ENCODE measurements around the gene SPIN2B.
A peak's percentile ranks its signal among the peaks of the same experiment; 100 is the strongest.
"Not testable (repeated sequence)": the region's sequence is repeated elsewhere in the genome, so short reads cannot be mapped to it uniquely, and the experiment has no call there.

SPIN2B gene

DNA sequence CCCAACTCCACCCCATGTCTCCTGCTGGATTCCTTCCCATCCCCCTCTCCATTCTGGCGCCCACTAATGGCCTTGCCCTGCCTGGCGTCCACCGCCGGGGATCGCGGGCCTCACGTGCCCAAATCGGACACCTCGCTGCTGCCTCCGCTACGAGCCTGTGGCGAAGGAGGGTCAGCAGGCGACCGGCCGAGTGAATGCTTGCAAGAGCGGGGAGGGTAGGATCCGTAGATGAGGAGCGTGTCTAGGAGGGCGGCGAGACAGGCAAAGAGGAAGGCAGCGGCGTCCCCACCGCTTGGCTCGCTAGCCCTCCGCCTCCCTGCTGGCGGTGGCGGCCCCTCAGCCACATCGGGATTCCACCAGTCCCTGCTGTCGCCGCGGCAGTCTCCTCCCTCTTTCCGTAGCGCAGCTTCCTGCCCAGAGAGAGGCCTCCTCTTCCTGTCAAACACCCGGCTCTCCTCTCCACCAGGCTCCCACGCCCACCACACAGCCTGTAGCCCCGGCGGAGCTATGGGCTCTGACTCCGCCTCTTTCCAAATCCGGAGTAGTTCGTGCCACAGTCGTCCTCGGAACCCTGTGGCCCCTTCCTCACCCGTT is at the start of gene SPIN2B:
TSS of gene SPIN2B (minus strand) at position 387 of the 594 bp plus-strand sequence.
- peak; percentile 92 for DNase-seq

DNA sequence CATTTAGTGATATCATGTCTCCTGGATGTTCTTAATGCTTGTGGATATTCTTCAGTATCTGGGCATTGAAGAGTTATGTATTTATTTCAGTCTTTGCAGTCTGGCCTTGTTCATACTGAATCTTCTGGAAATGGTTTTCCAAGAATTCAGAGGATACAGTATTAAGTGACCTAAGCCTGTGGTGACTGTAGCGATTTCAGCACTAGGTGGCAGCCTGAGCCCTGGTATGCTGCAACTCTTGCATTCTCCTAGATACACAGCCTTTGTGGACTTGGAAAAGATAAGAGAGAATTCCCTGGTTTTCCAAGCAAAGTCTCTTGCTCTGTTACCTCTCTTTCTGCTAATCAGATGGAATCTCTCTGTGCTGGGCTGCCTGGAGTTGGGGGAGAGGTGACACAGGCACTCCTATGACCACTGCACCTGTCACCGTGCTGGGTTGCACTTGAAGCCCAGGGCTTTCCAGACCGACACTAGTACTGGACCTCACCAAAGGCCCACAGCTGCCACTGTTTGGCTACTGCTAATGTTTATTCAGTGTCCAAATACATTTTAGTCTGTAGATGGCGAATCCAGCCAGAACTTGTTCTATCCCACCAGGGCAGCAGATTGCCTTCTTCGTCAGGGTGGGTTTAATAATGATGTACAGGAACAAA is 35.2 kb upstream of the SPIN2B start:
- no peak for DNase-seq

DNA sequence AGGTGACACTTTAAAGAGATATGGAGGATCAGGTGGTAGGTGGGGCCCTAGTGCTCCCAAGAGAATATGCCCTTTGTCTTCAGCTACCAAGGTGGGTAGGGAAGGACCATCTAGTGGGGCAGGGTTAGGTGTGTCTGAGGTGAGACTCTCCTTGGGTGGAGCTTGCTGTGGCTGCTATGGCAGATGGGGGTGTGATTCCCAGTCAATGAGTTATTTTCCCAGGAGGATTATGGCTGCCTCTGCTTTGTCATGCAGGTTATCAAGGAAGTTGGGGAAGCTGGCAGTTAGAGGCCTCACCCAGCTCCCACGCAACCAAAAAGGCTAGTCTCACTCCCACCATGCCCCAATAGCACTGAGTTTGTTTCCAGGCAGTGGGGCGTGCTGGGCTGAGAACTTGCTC is 33.8 kb upstream of the SPIN2B start:
- no peak for DNase-seq

DNA sequence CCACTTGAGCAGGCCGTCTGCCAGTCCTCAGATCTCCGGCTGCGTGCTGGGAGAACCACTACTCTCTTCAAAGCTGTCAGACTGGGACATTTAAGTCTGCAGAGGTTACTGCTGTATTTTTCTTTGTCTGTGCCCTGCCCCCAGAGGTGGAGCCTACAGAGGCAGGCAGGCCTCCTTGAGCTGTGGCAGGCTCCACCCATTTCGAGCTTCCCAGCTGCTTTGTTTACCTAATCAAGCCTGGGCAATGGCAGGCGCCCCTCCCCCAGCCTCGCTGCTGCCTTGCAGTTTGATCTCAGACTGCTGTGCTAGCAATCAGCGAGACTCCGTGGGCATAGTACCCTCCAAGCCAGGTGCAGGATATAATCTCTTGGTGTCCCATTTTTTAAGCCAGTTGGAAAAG is 30.9 kb upstream of the SPIN2B start:
- DNase-seq = not testable (repeated sequence)

DNA sequence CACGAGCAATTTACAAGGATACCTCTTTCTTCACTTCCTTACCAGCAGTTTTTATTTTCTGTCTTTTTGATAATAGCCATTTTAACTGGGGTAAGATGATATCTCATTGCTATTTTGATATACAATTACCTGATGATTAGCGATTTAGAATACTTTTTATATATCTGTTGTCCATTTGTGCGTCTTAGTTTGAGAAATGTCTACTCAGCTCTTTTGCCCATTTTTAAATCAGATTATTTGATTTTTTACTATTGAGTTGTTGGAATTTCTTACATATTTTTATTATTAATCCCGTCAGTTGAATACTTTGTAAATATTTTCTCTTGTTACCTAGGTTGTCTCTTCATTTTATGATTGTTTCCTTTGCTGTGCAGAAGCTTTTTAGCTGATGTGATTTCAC is 17.3 kb upstream of the SPIN2B start:
- no peak for DNase-seq

DNA sequence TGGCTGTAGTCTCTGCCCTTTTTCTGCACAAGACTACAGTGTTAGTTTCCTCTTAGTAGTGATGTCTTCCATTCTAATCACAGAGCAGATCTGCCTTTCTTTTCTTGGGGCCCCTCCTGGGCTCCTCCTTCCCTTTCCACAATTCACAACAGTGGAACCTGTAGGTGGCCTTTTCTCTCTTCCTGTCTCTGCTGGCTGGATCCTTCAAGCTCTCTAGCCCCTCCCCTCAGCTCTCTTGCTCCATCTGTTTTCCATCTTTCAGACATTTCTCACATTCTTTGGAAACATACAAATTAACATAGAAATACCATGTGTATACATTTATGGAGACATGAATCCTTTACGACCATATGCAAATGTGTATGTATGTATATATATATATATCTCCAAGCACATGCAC is 16.2 kb upstream of the SPIN2B start:
- DNase-seq = no peak

DNA sequence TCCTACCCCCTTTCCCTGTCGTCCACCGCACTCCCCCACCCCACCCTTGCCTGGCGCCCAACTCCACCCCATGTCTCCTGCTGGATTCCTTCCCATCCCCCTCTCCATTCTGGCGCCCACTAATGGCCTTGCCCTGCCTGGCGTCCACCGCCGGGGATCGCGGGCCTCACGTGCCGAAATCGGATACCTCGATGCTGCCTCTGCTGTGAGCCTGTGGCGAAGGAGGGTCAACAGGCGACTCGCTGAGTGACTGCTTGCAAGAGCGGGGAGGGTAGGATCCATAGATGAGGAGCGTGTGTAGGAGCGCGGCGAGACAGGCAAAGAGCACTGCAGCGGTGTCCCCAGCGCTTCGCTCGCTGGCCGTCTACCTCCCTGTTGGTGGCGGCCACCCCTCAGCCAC is 15.7 kb upstream of the SPIN2B start, which contains the start of gene SPIN2A:
TSS of gene SPIN2A (minus strand) at position 325 of the 400 bp plus-strand sequence. CDS start 800 bp downstream, outside the sequence.
- not testable (repeated sequence) for DNase-seq

DNA sequence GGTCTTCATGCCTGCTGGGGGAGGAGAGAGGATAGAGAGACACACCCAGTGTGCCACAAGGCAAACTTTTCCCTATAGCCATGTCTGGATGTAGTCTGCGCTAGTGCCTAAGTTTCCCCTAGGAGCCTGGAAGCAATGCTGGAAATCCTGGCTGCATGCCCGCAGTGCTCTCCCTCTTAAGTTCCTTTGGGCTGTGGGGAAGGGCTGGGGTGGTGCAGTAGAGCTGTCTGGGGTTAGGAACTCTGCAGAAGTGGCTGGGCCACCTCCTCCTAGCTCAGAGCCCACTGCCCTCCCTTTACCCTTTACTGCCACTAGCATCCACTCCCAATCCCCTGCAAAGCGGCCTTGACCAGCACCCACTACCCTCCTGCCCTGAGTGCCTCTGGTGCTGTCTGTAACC is 15.2 kb upstream of the SPIN2B start:
- not testable (repeated sequence) for DNase-seq

DNA sequence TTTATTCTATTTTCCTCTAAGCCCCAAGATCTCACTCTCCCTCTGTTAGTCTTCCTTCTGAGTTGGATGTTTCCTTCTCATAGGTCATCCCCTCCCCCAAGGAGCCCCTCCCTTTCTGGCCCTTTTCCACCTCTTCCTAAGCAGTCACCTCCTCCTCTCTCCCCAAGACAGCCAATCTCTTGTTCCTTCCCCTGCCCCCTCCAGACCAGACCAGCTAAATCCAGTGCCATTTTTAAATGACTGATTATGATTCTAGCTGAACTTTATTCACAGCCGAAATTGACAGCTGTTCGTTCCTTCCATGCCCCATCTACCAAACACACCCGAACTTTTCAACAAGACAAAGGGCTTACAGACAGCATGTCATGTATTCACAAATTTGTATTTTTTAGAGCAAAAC is 13.9 kb upstream of the SPIN2B start:
- DNase-seq = no peak

DNA sequence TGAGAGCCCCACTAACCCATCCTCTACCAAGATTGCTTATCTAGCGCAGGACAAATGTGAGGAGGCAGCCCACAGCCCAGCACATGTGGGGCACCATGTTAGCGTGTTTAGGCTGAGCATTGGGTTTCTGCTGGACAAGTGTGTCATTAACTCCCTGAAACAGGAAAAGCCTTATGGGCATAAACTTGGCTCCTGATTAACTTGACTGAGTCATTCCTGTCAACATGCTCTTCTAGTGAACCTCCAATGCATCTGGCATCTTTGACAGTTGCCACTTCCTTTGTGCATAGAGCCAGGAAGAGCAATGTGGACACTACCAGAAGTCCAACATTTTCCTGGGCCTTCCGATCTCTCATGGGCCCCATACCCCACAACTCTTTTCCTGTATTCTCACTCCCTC is 13.4 kb upstream of the SPIN2B start:
- no peak for DNase-seq

DNA sequence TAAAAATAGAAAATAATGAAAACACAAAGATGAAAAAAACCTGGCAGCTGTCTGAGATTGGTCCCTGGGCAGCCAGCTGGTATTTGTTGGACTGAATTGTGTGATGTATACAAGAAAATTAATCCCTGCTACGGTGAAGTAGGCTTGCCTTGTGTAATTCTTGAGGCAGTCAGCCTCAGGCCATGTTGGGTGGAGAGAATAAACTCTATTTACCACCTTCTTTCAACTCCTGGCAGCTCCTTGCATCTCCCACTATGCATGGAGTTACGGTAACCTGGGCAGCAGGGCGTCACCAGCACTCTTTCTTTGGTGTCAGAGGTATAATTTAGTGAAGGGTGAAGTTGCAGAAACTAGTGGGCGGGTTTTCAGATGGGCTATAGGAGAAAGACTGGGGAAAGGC is 12.4 kb upstream of the SPIN2B start:
- DNase-seq = no peak

DNA sequence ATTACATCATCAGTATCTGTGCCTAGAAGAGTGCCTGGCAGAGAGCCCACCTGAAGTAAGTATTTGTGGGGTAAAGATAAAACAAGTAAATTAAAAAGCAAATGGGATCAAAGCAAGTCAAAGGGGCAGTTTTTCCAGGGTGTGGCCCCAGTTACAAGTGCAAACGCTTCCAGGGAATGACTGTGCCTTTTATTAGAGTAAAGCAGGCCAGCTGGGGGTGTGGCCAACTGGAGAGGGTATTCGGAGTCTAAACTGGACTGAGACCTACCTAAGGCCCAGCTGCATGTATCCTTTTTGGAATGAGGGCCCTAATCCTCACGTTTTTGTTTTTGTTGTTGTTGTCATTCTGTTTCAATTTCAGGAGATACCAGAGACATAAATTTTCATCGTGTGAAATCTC is 11.9 kb upstream of the SPIN2B start:
- not testable (repeated sequence) for DNase-seq

DNA sequence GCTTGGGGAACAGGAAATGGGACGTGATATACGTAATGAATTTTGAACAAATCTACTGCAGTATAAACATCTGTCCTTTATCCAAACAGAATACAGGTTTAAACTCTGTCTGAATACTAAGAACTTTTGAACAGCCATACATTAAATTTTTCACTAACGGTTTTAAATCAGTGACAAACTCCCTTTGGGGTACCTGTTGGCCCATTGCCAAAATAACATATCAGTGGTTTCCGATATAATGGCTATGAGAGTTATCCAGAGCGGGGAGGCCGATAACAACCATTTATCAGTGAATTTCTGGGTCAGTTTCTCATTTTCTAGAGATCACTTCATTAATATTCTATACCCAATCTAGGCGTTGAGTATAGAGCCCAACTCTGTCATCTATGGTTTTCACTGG is 10.7 kb upstream of the SPIN2B start:
- DNase-seq = no peak

DNA sequence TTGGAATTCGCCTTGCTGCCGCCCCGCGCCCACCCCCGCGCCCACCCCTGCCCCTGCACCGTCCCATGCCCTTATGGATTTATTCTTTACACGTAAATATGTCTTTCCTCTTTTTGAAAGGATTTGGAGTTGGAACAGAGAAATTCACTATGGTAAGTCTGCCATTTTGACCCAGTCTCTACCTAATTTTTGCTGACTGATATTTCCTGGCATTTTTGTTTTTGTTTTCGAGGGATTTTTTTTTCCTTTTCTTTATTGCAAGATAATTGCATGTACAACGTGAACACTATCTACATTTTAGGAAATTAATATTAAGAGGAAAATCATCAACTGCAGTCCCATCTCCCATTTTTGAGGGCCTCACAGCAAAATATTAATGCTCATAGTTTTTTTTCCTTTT is 468 bp upstream of the SPIN2B start:
- no peak for DNase-seq

DNA sequence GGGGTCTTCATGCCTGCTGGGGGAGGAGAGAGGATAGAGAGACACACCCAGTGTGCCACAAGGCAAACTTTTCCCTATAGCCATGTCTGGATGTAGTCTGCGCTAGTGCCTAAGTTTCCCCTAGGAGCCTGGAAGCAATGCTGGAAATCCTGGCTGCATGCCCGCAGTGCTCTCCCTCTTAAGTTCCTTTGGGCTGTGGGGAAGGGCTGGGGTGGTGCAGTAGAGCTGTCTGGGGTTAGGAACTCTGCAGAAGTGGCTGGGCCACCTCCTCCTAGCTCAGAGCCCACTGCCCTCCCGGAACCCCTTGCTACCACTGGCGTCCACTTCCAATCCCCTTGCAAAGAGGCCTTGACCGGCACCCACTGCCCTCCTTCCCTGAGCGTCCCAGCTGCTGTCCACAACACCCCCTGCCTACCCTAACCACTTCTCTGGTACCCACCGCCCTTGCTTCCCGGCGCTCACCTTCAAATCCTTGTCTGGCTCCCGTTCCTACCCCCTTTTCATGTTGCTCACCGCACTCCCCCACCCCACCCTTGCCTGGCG is 658 bp downstream of the SPIN2B start:
- not testable (repeated sequence) for DNase-seq

DNA sequence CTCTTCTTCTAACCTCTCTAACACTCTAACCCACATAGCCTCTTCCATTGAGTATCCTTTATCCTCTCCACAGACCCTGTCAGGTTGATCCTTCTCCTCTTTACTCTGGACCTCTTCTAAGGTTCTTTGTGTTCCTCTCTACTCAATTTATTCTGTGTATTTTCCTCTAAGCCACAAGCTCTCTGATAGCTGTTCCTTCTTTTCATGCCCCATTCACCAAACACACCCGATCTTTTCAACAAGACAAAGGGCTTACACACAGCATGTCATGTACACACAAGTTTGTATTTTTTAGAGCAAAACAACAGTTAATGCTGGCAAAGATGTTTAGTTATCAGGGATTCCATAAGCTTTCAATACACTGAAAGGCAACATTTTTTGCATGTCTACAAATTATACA is 1.9 kb downstream of the SPIN2B start:
- no peak for DNase-seq

DNA sequence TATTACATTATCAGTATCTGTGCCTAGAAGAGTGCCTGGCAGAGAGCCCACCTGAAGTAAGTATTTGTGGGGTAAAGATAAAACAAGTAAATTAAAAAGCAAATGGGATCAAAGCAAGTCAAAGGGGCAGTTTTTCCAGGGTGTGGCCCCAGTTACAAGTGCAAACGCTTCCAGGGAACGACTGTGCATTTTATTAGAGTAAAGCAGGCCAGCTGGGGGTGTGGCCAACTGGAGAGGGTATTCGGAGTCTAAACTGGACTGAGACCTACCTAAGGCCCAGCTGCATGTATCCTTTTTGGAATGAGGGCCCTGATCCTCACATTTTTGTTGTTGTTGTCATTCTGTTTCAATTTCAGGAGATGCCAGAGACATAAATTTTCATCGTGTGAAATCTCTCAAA is 3.8 kb downstream of the SPIN2B start:
- DNase-seq = not testable (repeated sequence)

DNA sequence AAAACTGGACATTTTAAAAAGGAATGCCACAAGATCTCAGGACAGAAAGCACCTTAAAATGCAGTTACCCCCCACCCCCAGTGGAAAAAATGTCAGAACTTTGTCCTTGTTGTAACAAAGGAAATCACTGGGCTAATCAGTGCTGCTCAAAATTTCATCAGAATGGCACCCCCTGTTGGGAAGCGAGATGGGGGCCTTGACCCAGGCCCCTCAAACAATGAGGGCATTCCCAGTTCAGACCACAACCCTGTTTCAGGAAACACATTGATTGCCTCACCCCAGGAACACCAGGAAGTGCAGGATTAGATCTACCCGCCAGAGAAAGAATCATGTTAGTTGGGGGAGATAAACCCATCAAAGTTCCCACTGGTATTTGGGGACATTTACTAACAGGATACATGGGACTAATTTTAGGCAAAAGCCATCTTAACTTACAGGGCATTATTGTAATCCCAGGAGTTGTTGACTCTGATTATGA is 16.4 kb downstream of the SPIN2B start:
- DNase-seq = no peak

DNA sequence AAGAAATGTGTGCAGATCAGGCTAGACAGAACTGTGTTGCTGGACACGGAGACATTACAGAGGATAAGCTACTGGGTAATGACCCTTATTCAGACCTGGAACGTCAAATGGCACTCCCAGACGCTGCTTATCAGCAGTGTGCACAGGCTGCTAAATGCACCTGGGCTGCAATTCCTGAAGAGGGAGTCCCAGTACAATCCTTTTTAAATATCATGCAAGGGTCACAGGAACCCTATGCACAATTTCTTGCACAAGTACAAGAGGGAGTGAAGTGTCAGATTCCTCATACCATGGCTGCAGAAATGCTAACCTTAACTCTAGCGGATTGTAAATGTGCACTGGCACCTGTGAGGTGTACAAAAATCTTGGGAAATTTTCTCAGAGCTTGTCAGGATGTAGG is 16.9 kb downstream of the SPIN2B start:
- no peak for DNase-seq

DNA sequence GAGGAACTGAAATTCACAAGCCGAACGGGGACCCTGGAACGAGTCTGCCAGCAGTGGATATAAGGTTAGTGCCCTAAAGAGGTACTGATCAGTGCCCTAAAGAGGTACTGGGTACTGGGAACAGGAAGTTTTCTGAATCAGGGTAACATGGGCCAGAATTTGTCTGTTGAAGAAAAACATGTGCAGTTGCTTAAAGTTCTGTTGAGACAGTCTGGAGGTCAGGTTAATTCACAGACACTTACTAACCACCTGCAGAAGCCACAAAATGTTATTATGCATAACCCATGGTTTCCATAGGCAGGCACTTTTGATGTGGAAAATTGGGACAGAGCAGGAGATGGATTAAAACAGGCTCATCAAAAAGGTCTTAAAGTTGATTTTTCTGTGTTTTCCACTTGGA is 17.9 kb downstream of the SPIN2B start:
- no peak for DNase-seq

DNA sequence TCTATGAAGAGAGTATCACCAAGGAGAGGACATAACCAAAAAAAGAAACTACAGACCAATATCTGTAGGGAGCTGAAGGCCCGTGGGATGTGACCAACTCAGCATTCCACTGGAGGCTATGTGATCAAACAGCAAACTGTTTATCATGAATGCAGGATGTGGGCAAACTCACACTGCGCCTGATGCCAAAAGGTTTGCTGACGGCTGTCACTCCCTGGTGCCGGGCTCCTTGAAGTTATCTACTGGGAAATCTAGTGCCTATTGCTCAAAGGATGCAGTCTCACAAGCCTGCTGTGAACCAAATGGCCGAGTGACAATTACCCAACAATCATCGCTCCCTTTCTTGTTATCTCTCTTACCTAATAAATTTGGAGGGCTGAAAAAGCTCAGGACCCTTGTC is 18.4 kb downstream of the SPIN2B start:
- DNase-seq = not testable (repeated sequence)

DNA sequence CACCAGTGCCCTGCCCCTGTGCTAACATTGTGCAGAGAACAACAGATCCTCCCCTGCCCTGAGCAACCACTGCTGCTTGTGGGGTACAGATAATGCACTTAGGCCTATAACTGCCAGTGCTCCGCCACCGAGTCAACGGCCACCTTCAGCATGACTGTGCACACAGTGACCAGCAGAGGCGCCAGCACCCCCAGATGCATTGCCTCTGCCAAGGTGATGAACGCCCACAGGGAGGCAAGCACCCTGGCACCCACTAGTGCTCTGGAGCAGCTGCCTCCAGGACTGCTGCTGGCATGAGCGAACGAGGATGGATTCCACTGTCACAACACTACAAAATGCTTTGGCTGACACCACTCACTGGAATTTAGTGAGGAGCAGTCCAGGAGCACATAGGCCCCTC is 38.2 kb downstream of the SPIN2B start:
- no peak for DNase-seq

DNA sequence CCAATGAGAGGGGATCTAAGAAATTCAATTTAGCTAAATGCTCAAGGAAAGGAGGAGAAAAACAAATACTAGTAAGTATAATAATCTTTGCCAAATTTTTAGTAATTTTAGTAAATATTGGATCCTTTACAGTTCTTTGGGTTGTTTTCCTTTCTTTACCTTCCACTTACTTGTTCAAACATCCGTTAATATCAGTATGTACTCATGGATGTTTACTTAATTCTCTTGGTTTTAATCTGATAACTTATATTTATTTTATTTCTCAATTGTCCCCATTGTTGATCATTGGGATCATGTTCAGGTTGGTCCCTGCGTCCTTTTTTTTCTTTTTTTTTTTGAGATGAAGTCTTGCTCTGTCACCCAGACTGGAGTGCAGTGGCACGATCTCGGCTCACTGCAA is 46.9 kb downstream of the SPIN2B start:
- DNase-seq = no peak

DNA sequence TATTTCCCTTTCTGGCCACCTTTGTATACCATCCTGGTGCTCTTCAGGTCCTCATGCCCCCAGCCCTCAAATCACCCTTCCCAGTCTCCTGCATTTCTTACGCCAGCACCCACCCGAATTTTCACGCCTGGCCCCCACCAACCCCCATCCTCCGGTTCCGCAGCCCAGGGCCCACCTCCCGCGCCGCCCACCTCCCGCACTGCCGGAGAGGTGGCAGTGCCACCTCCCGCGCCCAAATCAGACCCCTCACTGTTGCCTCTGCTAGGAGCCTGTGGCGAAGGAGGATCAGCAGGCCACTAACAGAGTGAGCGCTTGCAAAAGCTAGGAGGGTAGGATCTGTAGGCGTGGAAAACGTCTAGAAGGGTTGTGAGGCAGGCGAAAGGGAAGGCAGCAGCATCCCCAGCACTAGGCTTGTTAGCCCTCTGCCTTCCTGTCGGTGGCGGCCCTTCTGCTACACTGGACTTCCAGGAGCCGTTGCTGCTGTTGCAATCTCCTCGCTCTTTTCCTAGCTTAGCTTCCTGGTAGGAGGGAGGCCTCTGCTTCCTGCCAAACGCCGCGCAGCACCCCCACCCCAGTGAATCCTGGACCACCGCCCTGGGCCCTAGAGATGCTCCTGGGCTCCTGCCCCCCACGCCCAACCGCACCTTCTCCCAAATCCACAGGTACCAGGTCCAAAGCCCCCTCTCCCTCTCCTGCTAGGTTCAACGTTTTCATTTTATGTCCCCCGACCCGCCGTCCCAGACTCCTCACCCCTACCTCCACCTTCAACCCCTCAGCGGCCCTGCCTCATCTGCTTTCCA is 51.0 kb downstream of the SPIN2B start:
- DNase-seq = no peak
